Hepatocyte (in vitro differentiated cells): Measurements from ENCODE around the gene EVA1A. TPM values are rescaled to one million over a fixed set of nuclear protein-coding genes. Genes with fewer than 3 reads are reported as not detected.

Experiments used
- DNase-seq: peaks from one replicate; pipeline ENCODE4 v3.0.0-alpha.2; 2016; ENCODE audit warnings: low spot score
- H2AFZ ChIP-seq: fragments of 200-600 bp; sonication (generic); 2 replicates; pipeline ENCODE4 v1.6.0; 2016; ENCODE audit warnings: antibody characterized with exemption, mild to moderate bottlenecking
- H3K27ac ChIP-seq: fragments of 200-600 bp; sonication (generic); 2 replicates; pipeline ENCODE4 v1.5.1; 2016; ENCODE audit warnings: mild to moderate bottlenecking
- H3K27me3 ChIP-seq: fragments of 200-600 bp; sonication (generic); 2 replicates; pipeline ENCODE4 v1.6.1; 2016
- H3K36me3 ChIP-seq: fragments of 200-600 bp; sonication (generic); replicated peaks from 2 replicates; pipeline ENCODE4 v1.5.1; 2016; ENCODE audit warnings: low read depth; ENCODE audit not compliant: insufficient read depth
- H3K4me1 ChIP-seq: fragments of 200-600 bp; sonication (generic); 2 replicates; pipeline ENCODE4 v1.5.1; 2016; ENCODE audit warnings: mild to moderate bottlenecking, moderate library complexity; ENCODE audit not compliant: insufficient read depth
- H3K4me2 ChIP-seq: fragments of 200-600 bp; sonication (generic); 2 replicates; pipeline ENCODE4 v1.6.0; 2016
- H3K4me3 ChIP-seq: fragments of 200-600 bp; sonication (generic); 2 replicates; pipeline ENCODE4 v1.5.1; 2016; ENCODE audit warnings: mild to moderate bottlenecking
- H3K79me2 ChIP-seq: fragments of 200-600 bp; sonication (generic); 2 replicates; pipeline ENCODE4 v1.6.0; 2017; ENCODE audit warnings: mild to moderate bottlenecking
- H3K9me2 ChIP-seq: fragments of 200-600 bp; sonication (generic); replicated peaks from 2 replicates; pipeline ENCODE4 v1.6.0; 2017; ENCODE audit warnings: mild to moderate bottlenecking; ENCODE audit not compliant: insufficient read depth
- H3K9me3 ChIP-seq: fragments of 200-600 bp; sonication (generic); 2 replicates; pipeline ENCODE4 v1.5.1; 2016; ENCODE audit warnings: low read depth, mild to moderate bottlenecking
- H4K20me1 ChIP-seq: fragments of 200-600 bp; sonication (generic); 2 replicates; pipeline ENCODE4 v1.6.0; 2016; ENCODE audit warnings: mild to moderate bottlenecking; ENCODE audit not compliant: insufficient read depth, poor library complexity, severe bottlenecking
- CTCF ChIP-seq: fragments of 200-600 bp; sonication (generic); IDR thresholded peaks from 2 replicates; pipeline ENCODE4 v1.5.1; 2016; ENCODE audit warnings: antibody characterized with exemption, mild to moderate bottlenecking; ENCODE audit not compliant: poor library complexity
- EZH2 ChIP-seq: fragments of 200-600 bp; sonication (generic); IDR thresholded peaks from 2 replicates; pipeline ENCODE4 v1.6.1; 2016; ENCODE audit warnings: antibody characterized with exemption, mild to moderate bottlenecking, borderline replicate concordance
- EZH2phosphoT487 ChIP-seq: fragments of 200-600 bp; sonication (generic); IDR thresholded peaks from one replicate; pipeline ENCODE4 v1.6.1; 2018; ENCODE audit warnings: antibody characterized with exemption, mild to moderate bottlenecking, low read depth, moderate library complexity; ENCODE audit not compliant: unreplicated experiment, severe bottlenecking
- WGBS: methylation state at CpG from one replicate; pipeline ENCODE4 v1.1.6; 2016; ENCODE audit warnings: low lambda C conversion rate; ENCODE audit errors: missing lambda C conversion rate; 5-methylcytosine and 5-hydroxymethylcytosine counted together
- polyA plus RNA-seq: library from polyadenylated mRNA; unstranded; fragments of >200 nt; fragmentation: Nextera tagmentation; extraction: Ambion mirVana; gene quantifications from 2 replicates; pipeline ENCODE4 v1.2.1, GENCODE V29; 2016
- total RNA-seq: library from RNA; depleted of rRNA; stranded (reverse); fragments of >200 nt; gene quantifications from 2 replicates; pipeline ENCODE4 v1.2.3, GENCODE V29; 2014

EVA1A gene
- total and polyA plus RNA-seq, 2 experiments from 2014 or later = 15.3 to 30.8 TPM

- Histone ChIP-seq H3K4me3 (no peak overlapping the region), H3K4me1 (no peaks in the 10 kb centered on the region), H4K20me1 (no peaks in the 10 kb centered on the region), H3K9me3 (no peaks in the 10 kb centered on the region), H3K79me2 (no peaks in the 10 kb centered on the region), H3K27me3 (no peaks in the 10 kb centered on the region), H3K36me3 (no peaks in the 10 kb centered on the region), H3K9me2 (no peaks in the 10 kb centered on the region), H3K27ac (no peak overlapping the region), H2AFZ (no peak overlapping the region), H3K4me2 (no peak overlapping the region)
- 100% methylated on average over 1 of the region's 1 CpG for WGBS
- no peak for TF ChIP-seq EZH2
- TF ChIP-seq EZH2phosphoT487 = no peak
- TF ChIP-seq CTCF = no peak
- no peak for DNase-seq
Observed at GRCh38 chr2:75484840-75485239, 75.9 kb downstream of the EVA1A start.

GRCh38 chr2:75483878-75484277 is 76.9 kb downstream of the EVA1A start:
- TF ChIP-seq EZH2 (no peak), CTCF (no peak), EZH2phosphoT487 (no peak)
- WGBS = 79% methylated on average over 6 of the region's 6 CpGs
- no peaks in the 10 kb centered on the region for H3K9me3 ChIP-seq
- no peaks in the 10 kb centered on the region for H3K9me2 ChIP-seq
- H2AFZ ChIP-seq = no peak overlapping the region
- no peaks in the 10 kb centered on the region for H4K20me1 ChIP-seq
- no peaks in the 10 kb centered on the region for H3K36me3 ChIP-seq
- H3K27me3 ChIP-seq = no peaks in the 10 kb centered on the region
- no peak for DNase-seq
- H3K4me3 ChIP-seq = no peak overlapping the region
- no peak overlapping the region for H3K27ac ChIP-seq
- H3K4me2 ChIP-seq = no peak overlapping the region
- no peaks in the 10 kb centered on the region for H3K79me2 ChIP-seq
- no peaks in the 10 kb centered on the region for H3K4me1 ChIP-seq

- Histone ChIP-seq H3K9me3 (no peaks in the 10 kb centered on the region), H3K27me3 (no peaks in the 10 kb centered on the region), H3K36me3 (no peaks in the 10 kb centered on the region), H3K27ac (no peak overlapping the region), H2AFZ (no peak overlapping the region), H4K20me1 (no peaks in the 10 kb centered on the region), H3K4me3 (no peak overlapping the region), H3K79me2 (no peaks in the 10 kb centered on the region), H3K9me2 (no peaks in the 10 kb centered on the region), H3K4me2 (no peak overlapping the region), H3K4me1 (no peaks in the 10 kb centered on the region)
- TF ChIP-seq EZH2phosphoT487 = no peak
- TF ChIP-seq EZH2 = no peak
- no peak for TF ChIP-seq CTCF
- no peak for DNase-seq
Observed at GRCh38 chr2:75482398-75482797, 78.3 kb downstream of the EVA1A start.
